ENCODE results near the gene MRPL23. TPM values are rescaled to one million over a fixed set of nuclear protein-coding genes. Genes with fewer than 3 reads are reported as not detected.

MRPL23 gene
- total RNA-seq, 4 donors from 2014 or later, result 128 to 231 (median 155) TPM

GRCh38 chr11:1967641-1968225, 20.6 kb downstream of the MRPL23 start:
- DNase-seq, result no peak
- H3K9me3 ChIP-seq, result no peaks in the 10 kb centered on the region
- no peaks in the 10 kb centered on the region for H3K27me3 ChIP-seq
- WGBS, 2 donors, result no CpG with 5 or more reads among the region's 21 CpGs
- TF ChIP-seq CTCF (IDR thresholded peaks at IDR 0.05), result no peak
- no peak for TF ChIP-seq POLR2A (IDR thresholded peaks at IDR 0.05)
- intact Hi-C loops (cut with DNase I), result no loop called here
- H3K4me1 ChIP-seq, result no peaks in the 10 kb centered on the region
- H3K4me3 ChIP-seq, result no peak overlapping the region
- H3K36me3 ChIP-seq, result no peaks in the 10 kb centered on the region
- no peak overlapping the region for H3K27ac ChIP-seq

GRCh38 chr11:1968454-1969002, 21.4 kb downstream of the MRPL23 start:
- no CpG with 5 or more reads among the region's 24 CpGs for WGBS, 2 donors
- Histone ChIP-seq H3K27me3 (no peaks in the 10 kb centered on the region), H3K4me3 (no peak overlapping the region), H3K9me3 (no peaks in the 10 kb centered on the region), H3K4me1 (no peaks in the 10 kb centered on the region), H3K27ac (no peak overlapping the region), H3K36me3 (no peaks in the 10 kb centered on the region)
- DNase-seq, result no peak
- intact Hi-C loops (cut with DNase I), result no loop called here
- TF ChIP-seq CTCF (IDR thresholded peaks at IDR 0.05) (no peak), POLR2A (IDR thresholded peaks at IDR 0.05) (no peak)

GRCh38 chr11:1969035-1969434, 21.9 kb downstream of the MRPL23 start:
- no peak for DNase-seq
- H3K4me3 ChIP-seq, result no peak overlapping the region
- H3K27me3 ChIP-seq, result no peaks in the 10 kb centered on the region
- TF ChIP-seq CTCF (IDR thresholded peaks at IDR 0.05) (no peak), POLR2A (IDR thresholded peaks at IDR 0.05) (no peak)
- H3K4me1 ChIP-seq, result no peaks in the 10 kb centered on the region
- H3K9me3 ChIP-seq, result no peaks in the 10 kb centered on the region
- intact Hi-C loops (cut with DNase I), result no loop called here
- no CpG with 5 or more reads among the region's 21 CpGs for WGBS, 2 donors
- no peaks in the 10 kb centered on the region for H3K36me3 ChIP-seq
- no peak overlapping the region for H3K27ac ChIP-seq

- no peak overlapping the region for H3K4me3 ChIP-seq
- no CpG with 5 or more reads among the region's 23 CpGs for WGBS, 2 donors
- no peaks in the 10 kb centered on the region for H3K36me3 ChIP-seq
- H3K27ac ChIP-seq, result no peak overlapping the region
- no peaks in the 10 kb centered on the region for H3K27me3 ChIP-seq
- no peaks in the 10 kb centered on the region for H3K9me3 ChIP-seq
- no peaks in the 10 kb centered on the region for H3K4me1 ChIP-seq
- no peak for TF ChIP-seq POLR2A (IDR thresholded peaks at IDR 0.05)
- no peak for TF ChIP-seq CTCF (IDR thresholded peaks at IDR 0.05)
- intact Hi-C loops (cut with DNase I), result no loop called here
- no peak for DNase-seq
Measured at GRCh38 chr11:1969776-1970175, 22.6 kb downstream of the MRPL23 start.

- H3K27ac ChIP-seq, result no peak overlapping the region
- H3K4me3 ChIP-seq, result no peak overlapping the region
- 72 to 97% methylated on average over 6 to 10 of the region's 15 CpGs for WGBS, 2 donors
- DNase-seq, result no peak
- no peaks in the 10 kb centered on the region for H3K4me1 ChIP-seq
- no peaks in the 10 kb centered on the region for H3K36me3 ChIP-seq
- no peaks in the 10 kb centered on the region for H3K9me3 ChIP-seq
- intact Hi-C loops (cut with DNase I), result no loop called here
- H3K27me3 ChIP-seq, result no peaks in the 10 kb centered on the region
- no peak for TF ChIP-seq POLR2A (IDR thresholded peaks at IDR 0.05)
Measured at GRCh38 chr11:1970956-1971355, 23.8 kb downstream of the MRPL23 start.

- TF ChIP-seq POLR2A (IDR thresholded peaks at IDR 0.05) (no peak), CTCF (IDR thresholded peaks at IDR 0.05) (no peak)
- Histone ChIP-seq H3K4me1 (no peaks in the 10 kb centered on the region), H3K9me3 (no peaks in the 10 kb centered on the region), H3K27me3 (no peaks in the 10 kb centered on the region), H3K4me3 (no peak overlapping the region), H3K27ac (no peak overlapping the region), H3K36me3 (no peaks in the 10 kb centered on the region)
- intact Hi-C loops (cut with DNase I), result no loop called here
- WGBS, 2 donors, result no CpG with 5 or more reads among the region's 13 CpGs
- no peak for DNase-seq
Measured at GRCh38 chr11:1975185-1975584, 28.1 kb downstream of the MRPL23 start.
